ENCODE measurements around the gene THEMIS. TPM values are rescaled to one million over a fixed set of nuclear protein-coding genes. Genes with fewer than 3 reads are reported as not detected.

Gene THEMIS
- total RNA-seq, 2 experiments from 2014 or later = 152 to 155 TPM

DNA sequence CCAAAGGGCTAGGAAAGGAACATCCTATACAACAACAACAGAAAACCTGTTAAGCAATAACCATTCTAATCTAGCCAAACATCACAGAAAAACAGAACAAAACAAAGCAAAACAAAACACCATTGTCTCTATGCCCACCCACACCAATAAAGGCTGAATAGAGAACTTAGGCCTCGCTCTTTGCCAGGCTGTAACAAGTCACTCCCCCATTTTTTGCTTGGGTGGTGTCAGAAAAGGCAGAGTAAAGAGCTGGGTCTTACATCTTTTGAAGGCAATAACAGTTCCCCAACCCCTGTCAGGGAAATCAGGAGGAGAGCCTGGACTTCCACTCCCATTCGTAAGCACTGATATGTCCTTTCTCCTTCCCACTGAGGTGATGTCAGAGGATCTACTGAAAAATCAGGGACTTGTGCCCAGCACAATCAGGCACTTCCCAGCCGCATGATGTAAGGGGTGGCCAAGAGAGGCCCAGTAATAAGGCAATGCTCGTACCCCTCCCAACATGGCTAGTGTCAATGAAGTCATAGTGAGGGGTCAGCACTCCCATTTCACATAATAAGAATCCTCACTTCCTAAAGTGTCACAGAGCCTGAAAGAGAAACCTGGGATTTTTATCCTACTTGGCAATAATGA is 31.0 kb downstream of the THEMIS start:
- H3K36me3 Mint-ChIP-seq = peaks cover 67% of the 10 kb centered on the region
- DNase-seq (no peak), ATAC-seq (ENCODE audit: low read depth) (no peak)
- H3K4me1 Mint-ChIP-seq = peaks cover 49% of the 10 kb centered on the region
- peak overlapping the region; percentile 23 for H3K4me3 Mint-ChIP-seq
- POLR2A ChIA-PET = no interaction called here
- H3K27ac Mint-ChIP-seq = no peak overlapping the region
- H3K9me3 Mint-ChIP-seq = peaks cover 10% of the 10 kb centered on the region
- no peaks in the 10 kb centered on the region for H3K27me3 Mint-ChIP-seq

DNA sequence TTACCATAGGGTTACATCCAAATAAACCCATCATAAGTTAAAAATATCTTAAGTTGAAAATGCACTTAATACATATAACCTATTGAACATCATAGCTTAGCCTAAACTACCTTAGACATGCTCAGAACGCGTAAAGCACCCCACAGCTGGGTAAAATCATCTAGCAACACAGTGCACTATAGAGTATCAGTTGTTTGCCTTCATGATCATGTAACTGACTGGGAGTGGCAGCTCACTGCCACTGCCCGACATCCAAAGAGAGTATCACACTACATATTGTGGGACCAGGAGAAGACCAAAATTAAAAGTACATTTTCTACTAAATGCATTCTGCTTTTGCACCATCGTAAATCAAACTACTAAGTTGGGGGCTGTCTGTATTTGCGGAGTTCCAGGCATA is 31.7 kb downstream of the THEMIS start:
- peaks cover 53% of the 10 kb centered on the region for H3K4me1 Mint-ChIP-seq
- ATAC-seq (ENCODE audit: low read depth) = no peak
- POLR2A ChIA-PET = interaction anchor here (1.2 kb wide), 1 partner anchor 252 kb away, joined by 3 read pairs; no protein-coding TSS in a partner anchor
- H3K27me3 Mint-ChIP-seq = no peaks in the 10 kb centered on the region
- no peak overlapping the region for H3K27ac Mint-ChIP-seq
- H3K4me3 Mint-ChIP-seq = peak overlapping the region; percentile 23
- peaks cover 69% of the 10 kb centered on the region for H3K36me3 Mint-ChIP-seq
- no peak for DNase-seq
- peaks cover 6% of the 10 kb centered on the region for H3K9me3 Mint-ChIP-seq

DNA sequence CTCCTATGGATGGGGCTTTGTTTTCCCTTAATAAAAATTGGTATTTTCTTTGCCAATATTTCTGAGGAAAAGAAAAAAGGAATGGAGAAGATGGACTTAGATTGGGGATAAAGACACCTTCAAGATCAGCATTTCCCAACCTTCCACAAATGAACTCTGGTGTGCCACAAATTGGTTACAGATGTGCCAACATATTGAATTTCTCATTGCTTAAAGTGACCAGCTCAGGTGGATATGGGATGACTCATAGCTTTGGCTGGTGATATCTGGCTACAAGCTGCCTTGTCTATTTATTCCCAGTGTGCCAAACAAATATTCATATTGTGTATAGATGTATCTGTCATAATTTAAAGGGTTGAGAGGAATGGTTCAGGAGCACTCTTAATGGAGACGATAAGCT is 32.5 kb downstream of the THEMIS start:
- ATAC-seq (ENCODE audit: low read depth) = no peak
- Mint-ChIP-seq H3K9me3 (peaks cover 4% of the 10 kb centered on the region), H3K4me1 (peaks cover 53% of the 10 kb centered on the region), H3K27me3 (no peaks in the 10 kb centered on the region), H3K4me3 (no peak overlapping the region), H3K36me3 (peaks cover 71% of the 10 kb centered on the region), H3K27ac (no peak overlapping the region)
- POLR2A ChIA-PET = interaction anchor here (1.2 kb wide), 1 partner anchor 253 kb away, joined by 3 read pairs; no protein-coding TSS in a partner anchor
- no peak for DNase-seq

DNA sequence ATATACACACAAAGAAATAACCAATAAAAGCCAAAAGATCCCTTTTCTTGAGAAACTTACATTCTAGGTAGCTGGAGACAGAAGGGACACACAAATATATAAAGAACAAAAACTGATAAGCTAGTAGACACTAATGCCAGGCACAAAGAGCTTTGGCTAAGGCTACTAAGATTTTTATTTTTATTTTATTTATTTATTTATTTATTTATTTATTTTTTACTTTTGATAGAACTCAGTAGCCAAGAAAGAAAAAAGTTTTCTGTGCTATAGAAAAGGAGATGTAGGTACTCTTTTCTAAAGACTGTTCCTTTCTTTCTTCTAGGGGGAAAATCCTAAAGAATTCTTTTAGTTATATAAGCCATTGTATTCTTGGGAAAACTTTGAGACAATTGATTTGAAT is 34.1 kb downstream of the THEMIS start:
- Mint-ChIP-seq H3K4me3 (no peak overlapping the region), H3K27me3 (no peaks in the 10 kb centered on the region), H3K27ac (no peak overlapping the region), H3K9me3 (no peaks in the 10 kb centered on the region), H3K36me3 (peaks cover 69% of the 10 kb centered on the region), H3K4me1 (peaks cover 54% of the 10 kb centered on the region)
- ATAC-seq (ENCODE audit: low read depth) = no peak
- POLR2A ChIA-PET = interaction anchor here (0.9 kb wide), 1 partner anchor 8 kb away, joined by 3 read pairs; no protein-coding TSS in a partner anchor
- DNase-seq = no peak

DNA sequence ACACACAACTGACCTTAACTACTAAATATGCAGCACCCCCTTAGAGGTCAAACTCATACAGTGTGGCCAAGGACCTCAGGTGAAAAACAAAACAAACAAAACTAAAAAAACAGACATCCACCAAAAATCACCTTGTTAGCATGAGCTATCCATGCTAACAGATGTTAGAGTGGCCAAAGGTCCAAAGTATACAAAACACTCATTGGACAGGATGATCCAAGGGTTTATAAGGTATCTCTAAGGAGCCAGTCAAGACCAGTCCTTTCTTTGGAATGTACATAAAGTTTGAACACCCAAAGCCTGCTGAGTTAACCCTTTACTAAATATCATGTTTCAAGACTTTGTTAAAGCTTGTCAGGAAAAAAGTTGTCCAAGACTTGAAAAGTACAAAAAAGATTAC is 35.8 kb downstream of the THEMIS start:
- Mint-ChIP-seq H3K9me3 (no peaks in the 10 kb centered on the region), H3K27me3 (no peaks in the 10 kb centered on the region), H3K27ac (no peak overlapping the region), H3K4me1 (peaks cover 47% of the 10 kb centered on the region), H3K4me3 (no peak overlapping the region), H3K36me3 (peaks cover 58% of the 10 kb centered on the region)
- POLR2A ChIA-PET = no interaction called here
- no peak for ATAC-seq (ENCODE audit: low read depth)
- no peak for DNase-seq

GRCh38 chr6:127864701-127865100 is 36.2 kb downstream of the THEMIS start:
- H3K27ac Mint-ChIP-seq = no peak overlapping the region
- H3K27me3 Mint-ChIP-seq = no peaks in the 10 kb centered on the region
- ATAC-seq (ENCODE audit: low read depth) = no peak
- no peak for DNase-seq
- POLR2A ChIA-PET = no interaction called here
- peaks cover 45% of the 10 kb centered on the region for H3K4me1 Mint-ChIP-seq
- H3K36me3 Mint-ChIP-seq = peaks cover 59% of the 10 kb centered on the region
- no peak overlapping the region for H3K4me3 Mint-ChIP-seq
- H3K9me3 Mint-ChIP-seq = no peaks in the 10 kb centered on the region

DNA sequence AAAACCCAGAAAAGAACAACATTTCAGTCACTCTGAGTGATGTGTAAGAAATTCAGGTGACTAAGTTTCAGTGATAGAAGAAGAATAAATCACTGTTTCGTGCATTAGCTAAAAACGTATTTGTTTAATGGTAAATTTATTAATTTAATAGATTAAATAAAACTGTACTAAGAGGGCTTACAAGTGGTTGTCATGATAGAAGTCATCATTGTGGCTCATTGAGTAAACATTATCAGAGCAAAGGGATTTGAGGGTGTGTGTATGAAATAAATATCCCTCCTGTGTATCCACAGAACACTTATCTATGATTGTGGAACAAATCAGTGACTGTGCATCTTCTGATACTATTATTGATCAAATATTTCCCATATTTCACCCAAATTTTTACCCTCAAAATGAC is 40.1 kb downstream of the THEMIS start:
- POLR2A ChIA-PET = no interaction called here
- Mint-ChIP-seq H3K4me1 (peaks cover 56% of the 10 kb centered on the region), H3K36me3 (peaks cover 54% of the 10 kb centered on the region), H3K4me3 (no peak overlapping the region), H3K9me3 (no peaks in the 10 kb centered on the region), H3K27me3 (no peaks in the 10 kb centered on the region), H3K27ac (no peak overlapping the region)
- ATAC-seq (ENCODE audit: low read depth) = no peak
- no peak for DNase-seq

DNA sequence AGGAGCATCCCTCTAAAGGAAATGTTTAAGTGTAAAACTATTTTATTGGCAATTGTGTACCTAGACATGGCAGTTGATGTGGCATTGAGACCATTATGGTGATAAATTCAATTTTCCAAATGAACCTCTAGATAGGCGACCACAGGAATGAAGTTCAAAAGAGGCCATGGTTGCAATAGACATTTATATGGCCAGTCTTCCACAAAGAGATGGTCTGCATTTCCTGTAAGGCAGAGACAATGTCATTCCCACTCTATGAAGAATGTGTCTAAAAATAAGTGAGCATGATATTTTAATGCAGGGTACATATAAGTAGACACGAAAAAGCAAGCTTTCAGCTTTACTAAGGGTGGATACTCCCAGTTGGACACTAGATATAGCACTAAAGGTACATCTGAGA is 40.9 kb downstream of the THEMIS start:
- no peaks in the 10 kb centered on the region for H3K9me3 Mint-ChIP-seq
- DNase-seq (no peak), ATAC-seq (ENCODE audit: low read depth) (no peak)
- H3K4me3 Mint-ChIP-seq = no peak overlapping the region
- POLR2A ChIA-PET = no interaction called here
- no peaks in the 10 kb centered on the region for H3K27me3 Mint-ChIP-seq
- peaks cover 49% of the 10 kb centered on the region for H3K36me3 Mint-ChIP-seq
- H3K27ac Mint-ChIP-seq = no peak overlapping the region
- H3K4me1 Mint-ChIP-seq = peaks cover 56% of the 10 kb centered on the region

GRCh38 chr6:127858727-127859391 is 42.0 kb downstream of the THEMIS start:
- Mint-ChIP-seq H3K9me3 (no peaks in the 10 kb centered on the region), H3K36me3 (peaks cover 44% of the 10 kb centered on the region), H3K4me1 (peaks cover 53% of the 10 kb centered on the region), H3K4me3 (peak overlapping the region; percentile 14), H3K27ac (peak overlapping the region; percentile 28), H3K27me3 (no peaks in the 10 kb centered on the region)
- POLR2A ChIA-PET = interaction anchor here (1.0 kb wide), 1 partner anchor 8 kb away, joined by 3 read pairs; no protein-coding TSS in a partner anchor
- DNase-seq (no peak), ATAC-seq (ENCODE audit: low read depth) (peak; percentile 48)

GRCh38 chr6:127857051-127857637 is 43.7 kb downstream of the THEMIS start:
- no peaks in the 10 kb centered on the region for H3K27me3 Mint-ChIP-seq
- peaks cover 53% of the 10 kb centered on the region for H3K4me1 Mint-ChIP-seq
- peaks cover 40% of the 10 kb centered on the region for H3K36me3 Mint-ChIP-seq
- H3K9me3 Mint-ChIP-seq = no peaks in the 10 kb centered on the region
- H3K27ac Mint-ChIP-seq = peak overlapping the region; percentile 18
- peak; percentile 48 for ATAC-seq (ENCODE audit: low read depth)
- no peak for DNase-seq
- POLR2A ChIA-PET = no interaction called here
- H3K4me3 Mint-ChIP-seq = peak overlapping the region; percentile 30

GRCh38 chr6:127855542-127856159 is 45.2 kb downstream of the THEMIS start:
- no peak for DNase-seq
- POLR2A ChIA-PET = interaction anchor here (1.0 to 1.4 kb wide), 2 partner anchors 24 to 45 kb away, joined by 3 to 5 read pairs; partner anchors contain the start of gene THEMIS
- H3K9me3 Mint-ChIP-seq = no peaks in the 10 kb centered on the region
- H3K36me3 Mint-ChIP-seq = peaks cover 52% of the 10 kb centered on the region
- peak overlapping the region; percentile 35 for H3K4me3 Mint-ChIP-seq
- ATAC-seq (ENCODE audit: low read depth) = no peak
- H3K27ac Mint-ChIP-seq = peak overlapping the region; percentile 40
- H3K4me1 Mint-ChIP-seq = peaks cover 56% of the 10 kb centered on the region
- no peaks in the 10 kb centered on the region for H3K27me3 Mint-ChIP-seq

DNA sequence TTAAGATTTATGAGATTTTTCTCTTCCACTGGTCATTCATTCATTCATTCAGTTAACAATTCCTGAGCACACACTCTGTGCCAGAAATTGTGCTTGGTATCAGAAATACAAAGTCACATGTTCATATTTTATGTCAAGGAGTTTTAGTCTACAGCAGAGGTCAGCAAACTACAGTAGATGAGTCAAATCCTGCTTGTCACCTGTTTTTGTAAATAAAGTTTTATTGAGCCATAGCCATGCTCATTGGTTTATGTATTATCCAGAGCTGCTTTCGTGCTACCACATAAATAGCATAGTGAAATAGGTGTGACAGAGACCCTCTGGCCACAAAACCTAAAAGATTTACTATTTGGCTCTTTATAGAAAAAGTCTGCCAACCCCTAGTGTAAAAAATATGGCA is 46.8 kb downstream of the THEMIS start:
- Mint-ChIP-seq H3K27me3 (no peaks in the 10 kb centered on the region), H3K27ac (no peak overlapping the region), H3K4me3 (no peak overlapping the region), H3K4me1 (peaks cover 58% of the 10 kb centered on the region), H3K9me3 (peaks cover 6% of the 10 kb centered on the region), H3K36me3 (peaks cover 54% of the 10 kb centered on the region)
- ATAC-seq (ENCODE audit: low read depth) = no peak
- DNase-seq = no peak
- POLR2A ChIA-PET = no interaction called here

DNA sequence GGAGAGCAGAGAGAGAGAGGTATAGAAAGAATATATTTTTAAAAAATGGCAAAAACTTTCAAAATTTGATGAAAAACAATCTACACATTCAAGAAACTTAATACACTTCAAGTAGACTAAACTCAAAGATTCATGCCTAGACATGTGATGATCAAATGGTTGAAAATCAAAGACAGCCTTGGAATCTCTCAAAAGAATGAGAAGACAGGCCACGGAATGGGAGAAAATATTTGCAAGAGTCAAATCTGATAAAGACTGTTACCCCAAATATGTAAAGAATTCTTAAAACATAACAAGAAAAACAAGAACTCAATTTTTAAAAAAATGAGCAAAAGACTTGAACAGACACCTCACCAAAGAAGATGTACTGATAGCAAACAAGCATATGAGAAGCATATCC is 49.7 kb downstream of the THEMIS start:
- Mint-ChIP-seq H3K4me1 (peaks cover 51% of the 10 kb centered on the region), H3K4me3 (no peak overlapping the region), H3K27me3 (no peaks in the 10 kb centered on the region), H3K36me3 (peaks cover 71% of the 10 kb centered on the region), H3K27ac (no peak overlapping the region), H3K9me3 (peaks cover 7% of the 10 kb centered on the region)
- POLR2A ChIA-PET = no interaction called here
- ATAC-seq (ENCODE audit: low read depth) = no peak
- DNase-seq = no peak
